Suprapubic skin (tissue), 4 donors: Measurements from ENCODE around the gene HCFC1R1.

ENCODE experiments used
- CTCF ChIP-seq, 2 donors: fragments of 200-600 bp in 1 of 2; fragments of 450-650 bp in 1 of 2; sonication (generic) in 1 of 2; IDR thresholded peaks; one replicate each; pipeline ENCODE4 v1.5.1; 2016 to 2019; ENCODE audit warnings: antibody characterized with exemption in 2 of 2, mild to moderate bottlenecking in 1 of 2, moderate library complexity in 1 of 2
- EP300 ChIP-seq: sonication (generic); formaldehyde crosslinking; IDR thresholded peaks from one replicate; pipeline ENCODE4 v1.6.1; 2017; ENCODE audit warnings: antibody characterized with exemption
- POLR2A ChIP-seq, 2 donors: fragments of 450-650 bp; IDR thresholded peaks; one replicate each; pipeline ENCODE4 v1.6.1; 2017; ENCODE audit warnings: antibody characterized with exemption in 2 of 2, mild to moderate bottlenecking in 2 of 2, moderate library complexity in 2 of 2
- POLR2AphosphoS5 ChIP-seq, 3 donors: sonication (generic); formaldehyde crosslinking; IDR thresholded peaks; one replicate each; pipeline ENCODE4 v1.6.1; 2017; ENCODE audit warnings: antibody characterized with exemption in 3 of 3

DNA sequence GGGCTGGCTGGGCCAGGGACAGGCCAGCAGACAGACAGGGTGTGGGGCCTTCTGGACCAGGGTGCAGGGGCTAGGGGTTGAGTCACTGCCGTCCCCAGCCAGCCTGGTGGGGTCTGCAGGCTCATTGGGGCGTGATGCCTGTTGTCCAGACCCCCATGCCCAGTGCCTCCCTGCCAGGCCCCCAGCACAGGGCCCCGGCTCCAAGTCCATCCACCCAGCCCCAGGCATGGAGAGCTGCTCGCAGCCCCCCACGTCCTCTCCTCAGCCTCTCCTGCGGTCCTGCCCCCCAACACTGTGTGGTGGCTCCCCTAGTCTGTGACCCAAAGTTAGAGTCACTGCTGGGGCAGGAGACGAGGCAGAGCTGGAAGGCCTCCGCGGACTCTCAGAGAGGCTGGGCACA lies 36.5 kb downstream of the HCFC1R1 start:
- TF ChIP-seq EP300 = no peak
- TF ChIP-seq CTCF (IDR thresholded peaks at IDR 0.05) = no peak
- TF ChIP-seq POLR2A (IDR thresholded peaks at IDR 0.05) = no peak
- no peak for TF ChIP-seq POLR2AphosphoS5 (IDR thresholded peaks at IDR 0.05)
